MG63 (cell line): ENCODE data around the gene CYB5RL. TPM values are rescaled to one million over a fixed set of nuclear protein-coding genes. Genes with fewer than 3 reads are reported as not detected.
"Not testable (repeated sequence)": the region's sequence is repeated elsewhere in the genome, so short reads cannot be mapped to it uniquely, and the experiment has no call there.

Experiments
- DNase-seq: peaks from one replicate; pipeline ENCODE4 v3.0.0-alpha.2; 2020
- H3K27me3 ChIP-seq: fragments of 250-450 bp; sonication (Bioruptor Pico); 2 replicates; pipeline ENCODE4 v1.5.1; 2020; ENCODE audit warnings: mild to moderate bottlenecking, moderate library complexity
- H3K36me3 ChIP-seq: fragments of 250-450 bp; sonication (Bioruptor Pico); 2 replicates; pipeline ENCODE4 v1.5.1; 2020; ENCODE audit warnings: mild to moderate bottlenecking, moderate library complexity
- H3K4me3 ChIP-seq: fragments of 250-450 bp; sonication (Bioruptor Pico); 2 replicates; pipeline ENCODE4 v1.5.1; 2020; ENCODE audit warnings: mild to moderate bottlenecking, moderate library complexity
- H3K9me3 ChIP-seq: fragments of 250-450 bp; sonication (Bioruptor Pico); 2 replicates; pipeline ENCODE4 v1.5.1; 2020; ENCODE audit warnings: mild to moderate bottlenecking, moderate library complexity
- total RNA-seq: library from RNA; depleted of rRNA; stranded (reverse); fragments of >200 nt; shearing (Covaris generic); gene quantifications from 2 replicates; pipeline ENCODE4 v1.2.3, GENCODE V29; 2014; ENCODE audit warnings: low replicate concordance; rRNA removed

The CYB5RL gene, protein sequence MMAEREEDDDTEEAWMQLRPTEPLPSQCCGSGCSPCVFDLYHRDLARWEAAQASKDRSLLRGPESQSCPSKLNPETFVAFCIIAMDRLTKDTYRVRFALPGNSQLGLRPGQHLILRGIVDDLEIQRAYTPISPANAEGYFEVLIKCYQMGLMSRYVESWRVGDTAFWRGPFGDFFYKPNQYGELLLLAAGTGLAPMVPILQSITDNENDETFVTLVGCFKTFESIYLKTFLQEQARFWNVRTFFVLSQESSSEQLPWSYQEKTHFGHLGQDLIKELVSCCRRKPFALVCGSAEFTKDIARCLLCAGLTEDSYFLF
- total RNA-seq: 4.7 and 6.3 TPM in 2 replicates

DNA sequence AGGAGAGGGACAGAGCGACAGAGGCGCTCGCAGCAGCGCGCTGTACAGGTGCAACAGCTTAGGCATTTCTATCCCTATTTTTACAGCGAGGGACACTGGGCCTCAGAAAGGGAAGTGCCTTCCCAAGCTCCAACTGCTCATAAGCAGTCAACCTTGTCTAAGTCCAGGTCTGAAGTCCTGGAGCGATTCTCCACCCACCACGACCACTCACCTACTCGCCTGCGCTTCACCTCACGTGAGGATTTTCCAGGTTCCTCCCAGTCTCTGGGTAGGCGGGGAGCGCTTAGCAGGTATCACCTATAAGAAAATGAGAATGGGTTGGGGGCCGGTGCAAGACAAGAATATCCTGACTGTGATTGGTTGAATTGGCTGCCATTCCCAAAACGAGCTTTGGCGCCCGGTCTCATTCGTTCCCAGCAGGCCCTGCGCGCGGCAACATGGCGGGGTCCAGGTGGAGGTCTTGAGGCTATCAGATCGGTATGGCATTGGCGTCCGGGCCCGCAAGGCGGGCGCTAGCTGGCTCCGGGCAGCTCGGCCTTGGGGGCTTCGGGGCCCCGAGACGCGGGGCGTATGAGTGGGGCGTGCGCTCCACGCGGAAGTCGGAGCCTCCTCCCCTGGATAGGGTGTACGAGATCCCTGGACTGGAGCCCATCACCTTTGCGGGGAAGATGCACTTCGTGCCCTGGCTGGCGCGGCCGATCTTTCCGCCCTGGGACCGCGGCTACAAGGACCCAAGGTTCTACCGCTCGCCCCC lies at the start of gene CYB5RL, which contains the start of gene MRPL37:
TSS of gene CYB5RL (minus strand) at position 266 of the 754 bp plus-strand sequence. CDS start 4,414 bp downstream, outside the sequence.
TSS of gene MRPL37 (plus strand) at position 403 of the 754 bp plus-strand sequence. CDS start at position 480, 77 bp downstream.
- peak; percentile 92 for DNase-seq
- H3K36me3 ChIP-seq: peaks cover 22% of the 10 kb centered on the region
- peak within 1 kb of the TSS; percentile 88 for H3K4me3 ChIP-seq
- H3K9me3 ChIP-seq: no peaks in the 10 kb centered on the region
- no peaks in the 10 kb centered on the region for H3K27me3 ChIP-seq

DNA sequence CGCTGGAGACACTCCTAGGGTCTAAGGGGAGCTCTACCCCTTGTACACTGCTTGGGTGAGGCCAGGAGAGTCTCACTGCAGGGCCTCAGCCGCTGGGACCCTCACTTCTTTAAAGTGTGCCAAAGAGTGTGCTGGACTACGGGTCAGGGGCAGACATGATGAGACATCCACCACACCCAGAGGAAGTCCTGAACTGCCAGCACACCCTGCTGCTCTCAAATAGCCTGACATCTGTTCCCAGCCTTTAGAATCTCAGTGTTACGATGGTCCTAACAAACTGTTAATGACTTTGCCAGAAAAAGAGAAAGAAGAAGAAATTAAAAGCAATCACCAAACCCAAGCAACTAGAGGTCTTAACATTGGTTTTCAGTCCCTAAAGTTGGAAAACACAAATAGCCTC lies 49.1 kb upstream of the CYB5RL start:
- Histone ChIP-seq H3K27me3 (no peaks in the 10 kb centered on the region), H3K4me3 (no peak overlapping the region), H3K9me3 (no peaks in the 10 kb centered on the region), H3K36me3 (no peaks in the 10 kb centered on the region)
- DNase-seq: no peak

DNA sequence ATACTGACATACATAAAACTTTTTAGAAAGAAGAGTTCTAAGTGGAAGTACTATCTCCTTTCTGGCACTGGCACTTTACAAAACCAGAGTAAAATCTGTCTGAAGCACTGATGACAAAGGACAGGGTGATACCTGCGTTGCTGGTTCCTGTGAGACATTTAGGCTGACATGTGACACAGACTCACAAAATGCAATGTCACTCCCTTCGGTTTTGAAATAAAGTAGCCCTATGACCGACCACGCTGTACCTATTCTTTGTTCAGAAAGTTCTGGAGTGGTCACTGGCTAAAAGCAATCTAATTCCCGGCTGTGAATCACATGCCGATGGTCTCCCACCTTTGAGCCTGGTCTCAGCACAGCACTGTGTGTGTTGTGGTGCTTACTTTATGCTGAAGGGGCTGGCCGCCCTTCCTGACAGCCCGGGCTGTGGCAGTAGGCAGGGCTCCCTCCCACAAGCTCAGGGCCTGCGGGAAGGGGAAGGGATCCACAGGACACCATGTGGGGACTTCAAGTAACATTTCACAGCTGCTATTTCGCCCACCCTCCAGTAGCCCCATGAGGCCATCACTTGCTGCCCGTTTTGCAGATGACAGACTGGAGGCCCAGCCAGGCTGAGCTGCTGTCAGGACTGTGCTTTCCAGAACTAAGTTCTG lies 48.2 kb upstream of the CYB5RL start:
- H3K4me3 ChIP-seq: no peak overlapping the region
- H3K27me3 ChIP-seq: no peaks in the 10 kb centered on the region
- no peaks in the 10 kb centered on the region for H3K36me3 ChIP-seq
- no peak for DNase-seq
- no peaks in the 10 kb centered on the region for H3K9me3 ChIP-seq

GRCh38 chr1:54246116-54246721 lies 46.4 kb upstream of the CYB5RL start:
- Histone ChIP-seq H3K36me3 (no peaks in the 10 kb centered on the region), H3K27me3 (no peaks in the 10 kb centered on the region), H3K4me3 (no peak overlapping the region), H3K9me3 (no peaks in the 10 kb centered on the region)
- no peak for DNase-seq

DNA sequence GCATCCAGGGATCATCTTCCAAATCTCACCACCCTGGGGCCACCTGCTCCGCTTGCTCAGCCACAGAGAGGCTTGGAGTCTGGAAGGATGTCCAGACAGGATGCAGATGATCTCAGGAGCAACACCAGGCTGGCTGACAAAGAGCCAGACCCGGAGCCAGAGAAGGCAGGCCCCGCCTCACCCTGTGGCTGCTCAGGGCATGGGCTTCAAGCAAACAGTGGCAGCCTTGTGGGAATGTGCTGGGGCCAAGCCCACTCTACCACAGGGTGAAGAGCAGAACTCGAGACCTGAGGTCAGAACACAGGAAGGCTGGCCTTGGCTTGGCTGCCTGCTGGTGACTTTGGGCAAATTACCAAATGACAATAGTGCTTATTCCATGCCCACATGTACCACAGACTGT lies 45.7 kb upstream of the CYB5RL start:
- no peaks in the 10 kb centered on the region for H3K36me3 ChIP-seq
- peak; percentile 66 for DNase-seq

GRCh38 chr1:54244655-54245054 lies 44.8 kb upstream of the CYB5RL start:
- no peak overlapping the region for H3K4me3 ChIP-seq
- no peaks in the 10 kb centered on the region for H3K27me3 ChIP-seq
- DNase-seq: no peak
- H3K36me3 ChIP-seq: no peaks in the 10 kb centered on the region
- no peaks in the 10 kb centered on the region for H3K9me3 ChIP-seq

More for the DNA sequence above, 45.7 kb upstream of the CYB5RL start:
- no peaks in the 10 kb centered on the region for H3K9me3 ChIP-seq
- H3K4me3 ChIP-seq: no peak overlapping the region
- no peaks in the 10 kb centered on the region for H3K27me3 ChIP-seq

- Histone ChIP-seq H3K9me3 (no peaks in the 10 kb centered on the region), H3K4me3 (no peak overlapping the region), H3K27me3 (no peaks in the 10 kb centered on the region), H3K36me3 (no peaks in the 10 kb centered on the region)
- no peak for DNase-seq
These were observed 43.2 kb upstream of the CYB5RL start for GRCh38 chr1:54243022-54243421.

DNA sequence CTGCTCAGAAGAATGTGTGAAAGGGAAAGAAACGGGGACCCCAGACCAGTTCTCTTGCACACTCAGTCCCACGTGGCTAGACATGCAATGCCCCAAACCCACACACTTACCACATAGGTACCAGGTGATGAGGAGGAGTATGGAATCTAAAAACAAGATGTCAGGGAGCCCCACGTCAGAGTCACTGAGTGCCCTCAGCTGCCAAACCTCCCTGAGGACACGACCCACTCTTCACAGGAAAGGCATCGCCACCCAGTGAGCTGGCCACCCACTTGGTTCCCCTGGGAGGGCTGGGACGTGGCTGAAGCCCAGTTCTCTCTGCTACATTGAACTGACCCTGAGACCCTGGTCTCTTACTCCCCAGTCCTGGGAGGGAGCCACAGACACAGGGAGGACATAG lies 41.5 kb upstream of the CYB5RL start:
- H3K4me3 ChIP-seq: no peak overlapping the region
- H3K9me3 ChIP-seq: no peaks in the 10 kb centered on the region
- no peaks in the 10 kb centered on the region for H3K27me3 ChIP-seq
- H3K36me3 ChIP-seq: no peaks in the 10 kb centered on the region
- DNase-seq: no peak

DNA sequence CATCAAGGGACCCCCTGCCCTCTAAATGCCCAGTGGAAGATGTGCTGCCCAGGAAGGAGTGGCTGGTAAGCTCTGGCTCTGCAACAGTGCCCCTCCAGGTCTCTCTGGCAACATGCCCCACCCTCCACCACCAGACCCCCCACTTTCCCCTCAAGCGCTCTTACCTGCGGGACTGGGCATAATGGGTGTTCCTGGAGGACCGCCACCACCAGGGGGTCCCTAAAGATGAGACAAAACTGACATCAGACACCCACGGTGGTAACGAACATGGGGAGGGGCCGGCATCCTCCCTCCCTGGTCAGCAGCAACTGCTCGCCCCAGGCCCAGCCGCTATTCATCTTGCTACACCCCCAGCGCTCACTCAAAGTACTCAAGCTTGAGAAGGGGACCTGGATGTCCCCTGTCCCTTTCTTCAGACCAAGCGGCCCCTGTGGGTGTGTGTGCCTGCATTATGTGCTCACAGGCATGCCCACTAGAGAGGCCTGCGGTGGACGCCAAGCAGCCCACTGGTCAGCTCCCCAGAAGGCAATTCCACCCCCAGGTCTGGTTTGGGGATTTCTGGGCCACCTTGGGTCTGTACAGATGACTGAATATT lies 41.0 kb upstream of the CYB5RL start:
- H3K27me3 ChIP-seq: no peaks in the 10 kb centered on the region
- DNase-seq: no peak
- no peaks in the 10 kb centered on the region for H3K36me3 ChIP-seq
- no peak overlapping the region for H3K4me3 ChIP-seq
- no peaks in the 10 kb centered on the region for H3K9me3 ChIP-seq

DNA sequence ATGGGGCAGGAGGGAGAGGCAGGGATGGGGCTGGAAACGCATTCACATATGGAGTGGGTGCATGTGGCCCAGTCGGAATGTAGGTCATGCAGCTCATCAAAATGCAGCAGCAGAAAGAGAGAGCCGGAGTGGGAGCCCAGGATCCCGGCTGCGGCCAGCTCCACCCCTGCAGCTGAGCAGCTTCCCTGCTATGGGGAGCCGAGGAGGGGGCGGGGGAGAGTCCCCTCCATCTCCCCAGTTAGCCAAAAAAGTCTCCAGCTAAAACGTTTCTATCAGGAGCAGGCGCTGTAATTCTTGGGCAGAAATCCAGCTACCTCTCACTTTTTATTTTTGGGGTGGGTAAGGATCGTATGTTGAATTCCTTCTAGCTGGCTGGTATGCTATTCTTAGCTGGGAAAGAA lies 39.8 kb upstream of the CYB5RL start:
- H3K4me3 ChIP-seq: no peak overlapping the region
- DNase-seq: no peak
- no peaks in the 10 kb centered on the region for H3K36me3 ChIP-seq
- H3K9me3 ChIP-seq: no peaks in the 10 kb centered on the region
- H3K27me3 ChIP-seq: no peaks in the 10 kb centered on the region

GRCh38 chr1:54239035-54239383 lies 39.2 kb upstream of the CYB5RL start:
- Histone ChIP-seq H3K27me3 (no peaks in the 10 kb centered on the region), H3K9me3 (no peaks in the 10 kb centered on the region), H3K36me3 (no peaks in the 10 kb centered on the region), H3K4me3 (no peak overlapping the region)
- DNase-seq: no peak

GRCh38 chr1:54238353-54239034 lies 38.7 kb upstream of the CYB5RL start:
- Histone ChIP-seq H3K27me3 (no peaks in the 10 kb centered on the region), H3K4me3 (no peak overlapping the region), H3K9me3 (no peaks in the 10 kb centered on the region), H3K36me3 (no peaks in the 10 kb centered on the region)
- no peak for DNase-seq

- DNase-seq: no peak
- H3K27me3 ChIP-seq: no peaks in the 10 kb centered on the region
- no peaks in the 10 kb centered on the region for H3K9me3 ChIP-seq
- no peak overlapping the region for H3K4me3 ChIP-seq
- no peaks in the 10 kb centered on the region for H3K36me3 ChIP-seq
These were observed 37.8 kb upstream of the CYB5RL start for GRCh38 chr1:54237586-54237985.

DNA sequence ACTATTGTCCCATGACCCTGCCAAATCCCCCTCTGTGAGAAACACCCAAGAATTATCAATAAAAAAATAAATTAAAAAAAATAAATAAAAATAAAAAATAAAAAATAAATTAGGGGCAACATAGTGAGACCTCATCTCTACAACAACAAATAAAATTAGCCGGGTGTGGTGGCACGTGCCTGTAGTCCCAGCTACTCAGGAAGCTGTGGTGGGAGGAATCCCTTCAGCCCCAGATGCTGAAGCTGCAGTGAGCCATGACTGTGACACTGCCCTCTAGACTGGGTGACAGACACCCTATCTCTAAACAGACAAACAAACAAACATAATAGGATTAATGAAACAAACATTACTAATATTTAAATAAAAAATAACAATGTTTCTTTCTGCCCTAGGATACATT lies 34.5 kb upstream of the CYB5RL start:
- no peak for DNase-seq
- Histone ChIP-seq H3K9me3 (no peaks in the 10 kb centered on the region), H3K36me3 (no peaks in the 10 kb centered on the region), H3K27me3 (no peaks in the 10 kb centered on the region), H3K4me3 (no peak overlapping the region)

GRCh38 chr1:54233196-54233595 lies 33.4 kb upstream of the CYB5RL start:
- not testable (repeated sequence) for H3K9me3 ChIP-seq, DNase-seq, H3K27me3 ChIP-seq, H3K4me3 ChIP-seq, H3K36me3 ChIP-seq
